Measurements from ENCODE around the gene TULP1. TPM values are rescaled to one million over a fixed set of nuclear protein-coding genes. Genes with fewer than 3 reads are reported as not detected.

Gene TULP1
- total RNA-seq, 2 experiments from 2014 or later: not detected

DNA sequence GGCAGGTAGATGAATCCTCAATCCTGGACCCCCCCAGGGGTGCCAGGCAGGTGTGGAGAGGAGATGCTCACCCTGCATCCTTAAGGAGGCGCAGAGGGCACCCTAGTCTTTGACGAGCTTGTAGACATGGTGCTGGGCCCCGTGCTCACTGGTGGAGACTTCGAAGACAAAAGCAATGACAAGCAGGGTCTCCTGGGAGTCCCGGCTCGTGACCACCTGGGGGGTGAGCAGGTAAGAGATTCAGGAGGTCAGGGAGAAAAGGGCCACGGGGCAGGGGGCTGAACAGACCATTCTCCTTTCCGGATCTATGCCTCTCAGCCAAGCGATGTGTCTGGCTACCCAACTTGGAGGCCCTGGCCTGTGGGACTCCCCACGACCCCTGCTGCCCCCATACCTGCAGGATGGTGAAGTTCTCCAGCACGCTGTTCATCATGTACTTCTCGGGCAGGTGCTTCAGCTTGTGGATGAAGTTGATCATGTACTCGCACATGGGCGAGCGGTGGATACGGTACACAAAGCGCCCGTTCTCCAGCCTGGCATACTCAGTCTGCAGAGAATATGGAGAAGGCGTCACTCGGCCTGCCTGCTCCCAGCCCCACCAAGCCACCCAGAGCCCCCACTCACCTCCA is 37.6 kb downstream of the TULP1 start:
- ChIA-PET POLR2A (interaction anchor here (0.6 to 1.4 kb wide), 4 partner anchors 23 to 206 kb away, joined by 3 to 7 read pairs (median 4); no protein-coding TSS in a partner anchor), CTCF (no interaction called here)

DNA sequence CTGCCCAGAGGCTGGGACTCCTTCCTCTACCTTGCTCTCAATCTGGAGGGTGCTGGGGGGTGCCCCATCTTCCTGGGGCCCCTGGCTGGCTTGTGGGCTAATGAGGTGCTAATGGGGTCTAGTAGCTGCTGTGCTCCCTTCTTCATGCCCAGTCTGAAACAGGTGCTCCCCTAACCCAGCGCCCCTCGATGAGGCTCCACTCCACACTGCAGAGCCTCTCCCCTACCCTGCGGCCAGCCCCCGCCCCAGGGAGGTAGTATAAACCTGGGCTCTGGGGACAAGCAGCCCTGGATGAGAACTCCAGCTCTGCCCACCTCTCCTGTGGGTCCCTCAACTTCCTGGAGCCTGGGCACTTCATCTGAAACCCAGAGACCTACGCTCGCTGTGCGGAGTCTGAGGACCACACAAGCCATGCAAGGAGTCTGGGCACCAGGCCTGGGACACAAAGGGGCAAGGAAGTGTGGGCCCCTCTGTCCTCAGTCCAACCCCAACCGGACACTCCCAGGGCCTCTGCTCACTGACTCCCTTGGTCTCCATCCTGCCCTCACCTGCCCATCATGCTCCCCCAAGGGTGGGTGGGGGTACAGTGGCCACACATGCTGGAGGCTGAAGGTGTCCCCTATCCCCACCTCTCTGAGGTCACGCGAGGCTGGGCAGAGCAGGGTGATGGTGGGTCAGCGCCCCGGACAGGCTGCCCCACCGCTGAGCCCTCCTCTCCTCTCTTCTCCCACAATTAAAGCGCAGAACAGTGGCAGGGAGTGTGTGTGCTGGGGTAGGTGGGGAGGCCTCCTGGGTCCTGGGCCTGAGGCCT is 38.4 kb downstream of the TULP1 start:
- POLR2A ChIA-PET: interaction anchor here (0.6 to 1.4 kb wide), 8 partner anchors 16 to 206 kb away, joined by 3 to 7 read pairs (median 4); no protein-coding TSS in a partner anchor
- CTCF ChIA-PET: interaction anchor here (0.6 kb wide), 1 partner anchor 195 kb away, joined by 5 read pairs; no protein-coding TSS in a partner anchor

DNA sequence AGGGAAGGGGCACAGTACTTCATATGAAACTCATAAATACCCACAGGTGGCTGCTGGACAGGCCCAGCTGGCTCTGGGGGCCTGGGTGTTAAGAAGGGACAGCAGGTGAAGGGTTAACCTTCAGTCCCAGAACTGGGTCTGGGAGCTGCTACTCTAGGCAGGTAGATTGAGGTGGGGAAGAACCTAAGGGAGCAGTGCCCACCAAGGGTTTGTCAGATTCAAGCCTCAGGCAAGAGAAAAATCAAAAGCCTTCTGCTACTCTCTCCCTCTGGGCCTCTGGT is 38.9 kb downstream of the TULP1 start:
- POLR2A ChIA-PET: interaction anchor here (0.6 to 1.4 kb wide), 7 partner anchors 17 to 181 kb away, joined by 3 to 7 read pairs (median 3); no protein-coding TSS in a partner anchor
- CTCF ChIA-PET: interaction anchor here (0.5 to 0.6 kb wide), 2 partner anchors 128 to 1554 kb away, joined by 3 to 4 read pairs; no protein-coding TSS in a partner anchor

DNA sequence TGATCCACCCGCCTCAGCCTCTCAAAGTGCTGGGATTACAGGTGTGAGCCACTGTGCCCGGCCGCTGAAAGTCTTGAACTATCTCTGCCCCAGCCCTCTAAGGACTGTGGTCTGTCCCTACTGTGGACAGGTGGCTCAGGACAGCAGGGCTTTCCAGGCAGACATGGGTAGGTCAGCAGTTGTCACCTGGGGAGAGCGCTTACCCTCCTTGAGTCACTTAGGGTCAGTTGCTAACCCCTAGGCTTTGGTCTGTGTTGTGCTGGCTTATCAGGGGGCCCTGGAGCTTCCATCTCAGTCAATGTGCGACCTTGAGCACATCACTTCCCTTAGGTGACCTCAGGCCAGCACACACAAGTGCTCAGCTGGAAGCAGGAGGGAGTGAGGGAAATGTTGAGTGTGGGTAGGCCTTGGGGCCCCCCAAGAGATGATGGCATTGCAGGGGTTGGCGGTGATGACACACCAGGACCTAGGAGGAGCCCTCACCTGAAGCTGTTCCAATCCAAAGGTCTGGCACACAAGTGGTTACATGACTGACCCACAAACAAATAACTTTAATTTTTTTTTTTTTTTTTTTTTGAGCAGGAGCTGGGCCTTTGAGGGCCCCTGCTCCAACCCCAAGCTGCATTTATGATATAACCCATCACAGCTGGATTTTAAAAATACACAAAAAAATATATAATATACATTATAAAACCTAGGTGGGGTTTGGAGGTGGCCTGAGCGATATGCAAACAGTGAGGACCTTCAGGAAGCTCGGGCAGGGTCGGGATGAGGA is 39.4 kb downstream of the TULP1 start:
- CTCF ChIA-PET: interaction anchor here (0.5 to 0.6 kb wide), 2 partner anchors 127 to 1555 kb away, joined by 3 to 4 read pairs; no protein-coding TSS in a partner anchor
- POLR2A ChIA-PET: interaction anchor here (0.6 to 1.0 kb wide), 7 partner anchors 7 to 180 kb away, joined by 3 to 7 read pairs (median 3); no protein-coding TSS in a partner anchor

DNA sequence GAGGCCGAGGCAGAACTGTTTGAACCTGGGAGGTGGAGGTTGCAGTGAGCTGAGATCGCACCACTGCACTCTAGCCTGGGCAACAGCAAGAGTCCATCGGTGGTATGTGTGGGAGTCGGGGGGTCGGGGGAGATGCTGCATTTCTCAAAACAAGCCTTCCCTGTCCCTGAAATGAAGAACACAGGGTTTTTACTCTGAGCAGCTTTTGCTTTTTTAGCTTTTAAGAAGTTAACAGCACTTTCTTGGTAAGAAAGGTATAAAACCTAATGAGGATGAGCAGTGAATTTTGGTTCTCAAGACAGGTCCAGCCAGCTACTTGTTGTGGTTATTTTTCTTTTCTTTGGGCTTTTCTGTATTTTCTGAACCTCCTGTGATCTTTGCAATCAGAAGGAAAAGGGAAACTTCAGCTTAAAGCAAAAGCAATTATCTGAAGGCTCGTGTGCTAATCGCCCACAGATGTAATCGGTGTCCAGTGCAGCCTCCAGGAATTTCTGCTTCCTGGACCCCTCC is 40.8 kb downstream of the TULP1 start:
- CTCF ChIA-PET: no interaction called here
- POLR2A ChIA-PET: interaction anchor here (0.6 to 1.7 kb wide), 2 partner anchors 8 to 245 kb away, joined by 3 to 5 read pairs; no protein-coding TSS in a partner anchor

DNA sequence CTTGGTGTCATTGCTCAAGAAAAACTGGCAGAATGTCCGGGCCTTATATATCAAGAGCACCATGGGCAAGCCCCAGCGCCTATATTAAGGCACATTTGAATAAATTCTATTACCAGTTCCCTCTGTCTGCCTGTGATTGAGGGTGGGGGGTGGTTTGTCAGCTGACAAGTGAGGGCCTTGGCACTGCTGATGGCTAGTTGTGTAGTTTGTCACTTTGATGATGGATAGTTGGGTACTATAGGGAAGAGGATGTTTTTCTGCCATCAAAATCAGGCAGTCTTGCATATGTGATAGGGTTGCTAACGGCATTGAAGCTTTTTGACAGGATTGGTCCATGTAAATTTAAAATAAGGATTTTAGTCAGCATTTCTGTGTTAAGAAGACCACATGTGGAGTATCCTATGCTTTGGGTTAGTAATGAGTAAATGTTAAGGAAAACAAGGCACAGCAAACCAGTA is 42.0 kb downstream of the TULP1 start:
- POLR2A ChIA-PET: interaction anchor here (0.7 to 1.7 kb wide), 4 partner anchors 9 to 222 kb away, joined by 3 to 5 read pairs (median 4); no protein-coding TSS in a partner anchor
- CTCF ChIA-PET: interaction anchor here (0.9 kb wide), 1 partner anchor 212 kb away, joined by 3 read pairs; no protein-coding TSS in a partner anchor

DNA sequence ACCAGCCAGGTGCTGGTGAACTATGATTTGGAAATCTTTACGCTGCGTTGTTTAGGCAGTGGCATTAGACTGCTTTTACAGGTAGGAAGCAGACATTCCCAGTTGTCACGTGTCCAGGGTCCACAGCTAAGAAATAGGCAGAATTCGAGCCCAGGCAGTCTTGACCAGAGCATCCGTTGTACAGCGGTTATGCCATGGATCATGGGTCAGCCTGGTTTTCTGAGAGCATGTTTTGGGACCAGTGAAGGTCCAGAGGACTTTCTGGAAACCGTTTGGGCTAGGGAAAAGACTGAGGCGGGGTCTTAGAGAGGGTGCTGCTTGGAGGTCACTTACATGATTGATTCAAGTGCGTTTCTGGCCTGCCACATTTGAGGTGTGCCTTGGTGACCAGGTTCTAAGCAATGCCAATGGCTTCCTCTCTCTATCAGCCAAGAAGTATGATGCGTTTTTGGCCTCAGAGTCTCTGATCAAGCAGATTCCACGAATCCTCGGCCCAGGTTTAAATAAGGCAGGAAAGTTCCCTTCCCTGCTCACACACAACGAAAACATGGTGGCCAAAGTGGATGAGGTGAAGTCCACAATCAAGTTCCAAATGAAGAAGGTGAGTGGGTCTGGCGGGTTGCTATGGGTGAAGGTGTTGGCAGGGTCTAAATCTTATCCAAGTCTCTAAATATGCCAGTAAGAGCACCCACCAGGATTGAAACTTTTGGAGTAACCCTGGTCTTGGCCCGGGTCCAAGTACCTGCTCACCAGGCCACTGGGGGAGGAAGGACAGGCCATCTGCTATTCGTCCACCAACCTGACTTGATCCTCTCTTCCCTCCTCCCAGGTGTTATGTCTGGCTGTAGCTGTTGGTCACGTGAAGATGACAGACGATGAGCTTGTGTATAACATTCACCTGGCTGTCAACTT is 42.7 kb downstream of the TULP1 start:
- CTCF ChIA-PET: interaction anchor here (0.9 kb wide), 1 partner anchor 173 kb away, joined by 5 read pairs; the partner anchor contains the start of gene DEF6
- POLR2A ChIA-PET: interaction anchor here (0.7 kb wide), 1 partner anchor 62 kb away, joined by 4 read pairs; no protein-coding TSS in a partner anchor

DNA sequence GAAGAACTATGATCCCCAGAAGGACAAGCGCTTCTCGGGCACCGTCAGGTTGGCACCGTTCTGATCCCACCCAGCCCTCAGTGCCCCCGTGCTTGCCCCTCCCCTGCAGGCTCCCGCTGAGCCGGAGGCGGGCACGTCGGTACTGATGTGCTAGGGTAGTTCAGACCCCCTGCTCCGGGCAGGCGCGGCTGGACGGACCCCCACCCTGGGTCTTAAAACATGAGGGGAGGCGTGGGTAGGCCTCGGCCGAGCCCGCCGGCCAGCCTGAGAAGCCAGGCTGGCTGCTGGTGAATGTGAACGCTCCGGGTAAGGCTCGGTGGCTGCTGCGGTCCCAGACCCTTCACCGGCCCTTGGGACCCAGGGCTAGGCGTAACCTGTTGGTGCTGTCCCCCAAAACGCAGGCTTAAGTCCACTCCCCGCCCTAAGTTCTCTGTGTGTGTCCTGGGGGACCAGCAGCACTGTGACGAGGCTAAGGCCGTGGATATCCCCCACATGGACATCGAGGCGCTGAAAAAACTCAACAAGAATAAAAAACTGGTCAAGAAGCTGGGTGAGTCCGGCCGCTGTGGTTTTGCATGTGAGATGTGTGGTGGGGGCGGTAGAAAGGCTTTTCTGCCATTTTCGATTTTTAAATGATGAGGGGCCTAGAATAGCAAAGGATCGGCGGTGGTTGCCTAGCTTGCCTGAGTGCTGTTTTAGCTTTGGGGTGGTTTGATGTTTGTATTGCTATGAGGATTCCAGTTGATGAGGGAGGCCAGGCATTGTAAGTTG is 43.5 kb downstream of the TULP1 start:
- ChIA-PET CTCF (interaction anchor here (0.6 to 2.2 kb wide), 10 partner anchors 12 to 200 kb away, joined by 3 to 16 read pairs (median 7); partner anchors contain the start of genes DEF6 and PPARD), POLR2A (interaction anchor here (0.7 to 1.6 kb wide), 5 partner anchors 17 to 210 kb away, joined by 3 to 6 read pairs (median 5); partner anchors contain the start of genes FANCE, PPARD and ZNF76)

DNA sequence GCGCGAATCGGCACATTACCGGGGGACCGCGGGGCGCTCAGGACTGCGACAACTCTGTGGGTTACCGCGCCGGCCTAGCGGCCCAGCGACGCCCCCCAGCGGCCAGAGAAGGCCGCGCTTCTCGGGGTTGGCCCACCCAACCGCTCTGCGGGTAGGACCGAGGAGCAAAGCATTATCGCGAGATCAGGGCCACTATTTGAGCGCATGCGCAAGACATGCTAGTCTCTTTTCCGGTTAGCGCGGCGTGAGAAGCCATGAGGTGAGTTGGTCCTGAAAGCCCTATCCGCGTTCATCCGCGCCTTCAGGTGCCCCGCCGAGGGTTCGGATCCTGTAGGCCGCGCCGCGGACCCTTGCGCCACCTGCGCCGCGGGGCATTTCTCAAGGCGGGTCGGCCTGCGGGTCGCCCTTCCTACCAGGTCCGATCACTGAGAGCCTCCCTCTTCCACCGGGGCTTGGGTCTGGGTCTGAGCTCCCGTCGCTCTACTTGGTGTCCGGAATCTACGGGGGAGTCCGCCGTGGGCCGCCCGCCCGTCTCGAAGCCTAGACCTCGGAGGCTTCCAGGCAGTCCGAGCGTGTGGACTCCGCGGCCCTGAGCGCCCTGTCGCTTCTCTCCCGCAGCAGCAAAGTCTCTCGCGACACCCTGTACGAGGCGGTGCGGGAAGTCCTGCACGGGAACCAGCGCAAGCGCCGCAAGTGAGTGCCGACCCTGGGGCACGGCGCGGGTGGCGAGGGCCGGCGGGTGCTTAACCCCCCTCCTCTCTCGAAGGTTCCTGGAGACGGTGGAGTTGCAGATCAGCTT is 44.3 kb downstream of the TULP1 start, which contains the start of gene RPL10A:
Gene RPL10A (plus strand): TSS at position 221 of the 799 bp plus-strand sequence. CDS start 34 bp downstream, at position 255.
- ChIA-PET POLR2A (interaction anchor here (0.7 to 1.6 kb wide), 6 partner anchors 14 to 209 kb away, joined by 3 to 9 read pairs (median 5); partner anchors contain the start of genes FANCE, PPARD and ZNF76), CTCF (interaction anchor here (0.6 to 2.2 kb wide), 16 partner anchors 9 to 200 kb away, joined by 3 to 16 read pairs (median 4); partner anchors contain the start of genes DEF6, FANCE and PPARD)

DNA sequence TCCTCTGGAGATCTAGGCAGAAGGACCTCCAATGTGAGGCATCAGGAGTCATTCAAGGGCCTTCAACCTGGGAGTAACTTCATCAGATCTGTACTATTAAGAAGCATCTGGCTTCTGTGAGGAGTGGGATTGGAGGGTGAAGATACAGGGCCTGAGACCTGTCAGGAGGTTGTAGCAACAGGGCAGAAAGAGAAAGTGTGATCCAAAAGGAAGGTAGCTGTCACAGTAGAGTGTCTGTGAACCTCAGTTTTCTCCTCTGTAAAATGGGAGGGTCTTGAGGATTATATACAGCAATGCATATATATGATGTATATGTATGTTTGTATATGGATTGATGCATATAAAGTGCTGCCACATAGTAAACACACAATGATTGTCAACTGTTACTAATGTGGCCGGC is 47.0 kb downstream of the TULP1 start:
- POLR2A ChIA-PET: interaction anchor here (1.5 kb wide), 1 partner anchor 12 kb away, joined by 5 read pairs; no protein-coding TSS in a partner anchor
- CTCF ChIA-PET: interaction anchor here (1.1 to 1.3 kb wide), 3 partner anchors 15 to 123 kb away, joined by 3 to 5 read pairs (median 4); partner anchors contain the start of gene PPARD

DNA sequence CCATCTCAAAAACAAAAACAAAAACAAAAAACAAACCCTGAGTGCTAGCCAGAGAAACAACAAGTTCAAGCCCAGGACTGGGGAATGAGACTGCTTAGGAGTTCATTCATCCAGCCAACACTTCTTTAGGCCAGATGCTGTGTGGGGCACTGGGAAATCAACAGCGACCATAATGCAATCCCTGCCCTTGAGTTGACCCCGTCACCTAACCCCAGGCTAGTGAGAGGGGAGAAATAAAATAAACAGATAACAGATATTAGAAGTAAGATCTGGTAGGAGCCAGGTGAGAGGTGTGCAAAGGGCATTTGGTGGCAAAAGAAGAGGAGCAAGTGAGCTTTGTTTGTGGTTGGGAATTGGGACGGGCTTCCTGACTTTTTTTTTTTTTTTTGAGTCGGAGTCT is 49.4 kb downstream of the TULP1 start:
- POLR2A ChIA-PET: interaction anchor here (0.6 kb wide), 1 partner anchor 194 kb away, joined by 3 read pairs; no protein-coding TSS in a partner anchor
- CTCF ChIA-PET: interaction anchor here (1.4 kb wide), 1 partner anchor 14 kb away, joined by 6 read pairs; no protein-coding TSS in a partner anchor

DNA sequence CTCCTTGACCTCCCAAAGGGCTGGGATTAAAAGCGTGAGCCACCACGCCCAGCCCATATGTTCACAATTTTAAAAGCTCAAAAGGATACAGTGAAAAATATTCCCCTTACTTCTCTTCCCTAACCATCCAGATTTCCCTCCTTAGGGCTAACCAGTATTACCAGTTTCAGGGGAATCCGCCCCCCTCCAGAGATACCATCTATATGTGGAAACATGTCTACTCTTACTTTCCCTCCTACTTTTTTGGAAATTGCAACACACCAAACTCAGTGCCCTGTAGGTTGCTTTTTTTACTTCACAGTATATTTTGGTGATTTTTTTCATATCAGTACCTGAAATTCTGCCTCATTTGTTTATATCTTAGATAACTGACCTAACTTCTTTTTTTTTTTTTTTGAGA is 51.4 kb downstream of the TULP1 start:
- ChIA-PET POLR2A (interaction anchor here (0.7 kb wide), 1 partner anchor 46 kb away, joined by 3 read pairs; no protein-coding TSS in a partner anchor), CTCF (no interaction called here)

DNA sequence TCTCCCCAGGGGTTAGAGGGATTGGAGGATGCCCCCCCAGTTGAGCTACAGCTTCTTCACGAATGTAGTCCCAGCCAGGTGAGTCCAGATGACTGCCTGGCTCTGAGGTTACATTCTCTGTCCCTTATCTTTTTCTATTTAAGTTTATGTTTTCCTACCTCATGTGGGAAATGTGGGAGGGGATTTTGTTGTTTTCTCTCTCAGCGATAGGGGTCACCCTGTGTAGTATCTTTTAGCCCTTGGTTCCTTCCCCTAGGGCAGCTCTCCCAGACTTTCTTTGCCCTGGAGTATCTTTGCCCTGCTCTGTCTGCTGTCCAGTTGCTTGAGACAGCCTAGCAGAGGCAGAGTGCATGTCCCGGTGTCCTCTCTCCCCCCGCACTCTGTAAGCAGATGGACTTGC is 54.8 kb downstream of the TULP1 start:
- CTCF ChIA-PET: interaction anchor here (0.6 to 0.9 kb wide), 2 partner anchors 136 to 1294 kb away, joined by 5 read pairs; no protein-coding TSS in a partner anchor
- POLR2A ChIA-PET: no interaction called here

DNA sequence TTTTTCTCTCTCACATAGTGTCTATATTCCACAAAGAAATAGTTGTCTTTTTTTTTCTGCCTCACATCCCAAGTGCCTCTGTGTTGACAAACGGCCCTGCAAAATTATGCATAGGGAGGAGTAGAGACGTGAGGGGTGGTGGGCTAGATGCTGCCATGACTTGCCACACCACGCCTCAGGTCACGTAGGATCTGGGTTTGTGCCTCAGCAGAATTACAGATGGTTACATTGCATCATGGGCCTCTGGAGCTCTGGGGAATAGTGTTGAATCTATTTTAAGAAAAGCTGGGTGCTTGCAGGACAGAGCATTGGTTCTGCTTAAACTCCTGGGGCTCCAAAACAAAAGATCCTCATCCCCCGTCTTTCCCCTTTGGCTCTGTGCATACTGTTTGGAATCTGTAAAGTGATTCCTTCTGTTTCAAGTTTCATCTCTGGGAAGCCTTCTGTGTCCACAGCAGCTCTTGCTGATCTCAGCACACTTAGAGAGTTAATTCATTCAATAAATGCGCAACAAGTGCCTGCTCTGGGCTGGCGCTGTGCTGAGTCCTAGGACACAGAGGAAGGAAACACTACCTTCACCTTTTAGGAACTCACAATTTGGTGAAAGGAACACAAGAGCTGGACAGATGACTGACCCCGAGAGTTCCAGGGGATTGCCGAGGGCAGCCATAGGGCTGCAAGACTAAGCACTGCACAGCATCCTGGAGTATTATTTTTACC is 58.1 kb downstream of the TULP1 start:
- ChIA-PET POLR2A (interaction anchor here (1.3 to 1.8 kb wide), 2 partner anchors 11 to 13 kb away, joined by 5 to 9 read pairs; no protein-coding TSS in a partner anchor), CTCF (interaction anchor here (1.0 to 2.5 kb wide), 2 partner anchors 13 to 86 kb away, joined by 3 to 8 read pairs; partner anchors contain the start of gene RPL10A)
